M059J (cell line): Measurements from ENCODE around the gene POLD4. TPM values are rescaled to one million over a fixed set of nuclear protein-coding genes. Genes with fewer than 3 reads are reported as not detected.

Source experiments
- DNase-seq: peaks from one replicate; pipeline ENCODE4 v3.0.0-alpha.2; 2012; ENCODE audit warnings: low read depth
- total RNA-seq: library from RNA; depleted of rRNA; stranded (reverse); fragments of >200 nt; shearing (Covaris generic); gene quantifications from 2 replicates; pipeline ENCODE4 v1.2.3, GENCODE V29; 2014

POLD4 gene
- total RNA-seq, 1 experiment from 2014 or later, result 127 TPM

- DNase-seq, result peak; percentile 38
Measured at GRCh38 chr11:67389477-67389876, 36.1 kb upstream of the POLD4 start.

DNA sequence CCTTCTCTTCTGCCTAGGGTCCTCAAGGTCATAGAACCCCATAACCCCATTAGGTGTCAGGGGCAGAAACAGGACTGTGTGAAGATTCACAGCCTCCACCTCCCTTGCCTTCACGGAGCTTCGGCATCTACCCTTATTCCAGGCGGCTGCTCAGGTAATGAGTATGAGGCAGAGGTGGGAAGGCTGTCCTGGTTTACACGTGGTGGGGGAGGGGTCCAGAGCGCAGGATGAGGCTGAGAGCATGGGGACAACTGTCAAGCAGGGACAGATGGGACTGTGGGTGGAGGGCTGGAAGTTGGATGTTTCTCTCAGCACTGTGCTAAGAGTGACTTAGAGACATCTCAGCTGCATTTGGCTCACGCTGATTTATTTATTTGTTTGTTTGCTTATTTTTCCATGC, 34.2 kb upstream of the POLD4 start:
- no peak for DNase-seq

DNA sequence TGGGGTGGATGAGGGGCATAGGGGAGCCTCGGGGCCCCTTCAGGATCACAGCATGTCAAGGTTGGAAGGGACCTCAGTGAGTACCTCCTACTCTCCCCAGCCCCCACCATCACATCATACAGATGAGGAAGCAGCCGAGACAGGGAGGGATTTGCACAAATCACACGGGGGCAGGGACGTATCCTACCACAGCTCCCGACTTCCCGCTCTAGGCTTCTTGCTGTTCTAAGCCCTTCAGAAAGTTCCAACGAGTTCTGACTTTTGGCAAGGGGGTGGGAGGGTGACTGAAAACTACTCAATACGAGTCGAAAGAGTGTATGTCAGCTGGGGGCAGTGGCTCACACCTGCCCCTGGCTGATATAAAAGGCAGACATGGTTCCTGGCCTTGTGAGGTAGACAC, 33.7 kb upstream of the POLD4 start:
- no peak for DNase-seq

DNA sequence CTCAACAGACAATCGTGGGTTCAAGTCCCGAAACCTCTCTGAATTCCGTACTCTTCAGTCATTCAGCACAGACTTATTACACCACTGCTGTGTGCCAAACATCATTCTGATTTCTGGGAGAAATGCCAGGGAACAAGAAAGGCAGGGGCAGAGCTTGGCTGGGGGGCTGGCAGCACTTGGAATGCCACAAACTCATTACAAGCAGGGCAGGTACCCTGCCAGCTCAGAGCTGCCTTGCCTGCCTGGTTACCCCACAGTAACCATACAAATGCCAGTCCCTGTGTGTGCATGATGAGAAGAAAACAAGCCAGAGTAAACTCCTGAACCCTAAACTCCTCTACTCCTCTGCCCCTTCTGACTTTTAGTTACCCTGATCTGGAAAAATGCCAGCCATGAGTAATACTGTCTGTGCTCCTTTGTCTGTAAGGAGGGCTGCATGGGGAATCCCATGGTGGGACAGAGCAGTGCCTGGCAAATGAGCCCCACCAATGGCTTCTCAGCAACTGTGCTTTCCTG, 31.6 kb upstream of the POLD4 start:
- peak; percentile 76 for DNase-seq

- DNase-seq, result peak; percentile 73
Measured at GRCh38 chr11:67382276-67383136, 29.2 kb upstream of the POLD4 start.

DNA sequence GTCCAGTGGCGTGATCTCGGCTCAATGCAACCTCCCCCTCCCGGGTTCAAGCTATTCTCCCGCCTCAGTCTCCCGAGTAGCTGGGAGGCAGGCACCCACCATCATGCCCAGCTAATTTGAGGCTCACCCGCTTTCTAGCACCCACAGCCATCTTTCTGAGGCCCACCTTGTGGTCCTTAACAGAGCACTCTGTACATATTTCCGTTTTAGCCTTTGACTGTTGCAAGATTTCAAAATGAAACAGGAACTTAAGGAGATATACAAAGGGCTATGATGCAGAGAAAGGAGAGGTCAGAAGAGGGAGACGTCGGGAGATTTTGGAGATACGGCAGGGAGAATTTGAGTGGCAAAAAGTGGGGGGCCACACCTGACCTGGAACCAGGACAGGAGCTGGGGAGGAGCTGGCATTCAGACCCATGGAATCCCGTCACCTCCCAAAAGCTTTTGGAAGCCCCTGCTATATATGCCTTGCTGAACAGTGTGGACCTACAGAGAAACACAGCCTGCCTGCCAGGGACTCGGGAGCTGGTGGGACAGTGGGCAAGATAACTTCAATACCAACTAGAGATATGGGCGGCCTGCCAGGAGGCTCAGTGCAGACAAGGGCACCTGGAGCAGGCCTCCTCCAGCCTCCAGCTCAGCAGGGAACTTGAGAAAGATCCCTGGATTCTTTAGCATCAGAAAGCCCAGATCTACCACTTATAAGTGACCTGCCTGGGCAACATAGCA, 28.1 kb upstream of the POLD4 start:
- no peak for DNase-seq

DNA sequence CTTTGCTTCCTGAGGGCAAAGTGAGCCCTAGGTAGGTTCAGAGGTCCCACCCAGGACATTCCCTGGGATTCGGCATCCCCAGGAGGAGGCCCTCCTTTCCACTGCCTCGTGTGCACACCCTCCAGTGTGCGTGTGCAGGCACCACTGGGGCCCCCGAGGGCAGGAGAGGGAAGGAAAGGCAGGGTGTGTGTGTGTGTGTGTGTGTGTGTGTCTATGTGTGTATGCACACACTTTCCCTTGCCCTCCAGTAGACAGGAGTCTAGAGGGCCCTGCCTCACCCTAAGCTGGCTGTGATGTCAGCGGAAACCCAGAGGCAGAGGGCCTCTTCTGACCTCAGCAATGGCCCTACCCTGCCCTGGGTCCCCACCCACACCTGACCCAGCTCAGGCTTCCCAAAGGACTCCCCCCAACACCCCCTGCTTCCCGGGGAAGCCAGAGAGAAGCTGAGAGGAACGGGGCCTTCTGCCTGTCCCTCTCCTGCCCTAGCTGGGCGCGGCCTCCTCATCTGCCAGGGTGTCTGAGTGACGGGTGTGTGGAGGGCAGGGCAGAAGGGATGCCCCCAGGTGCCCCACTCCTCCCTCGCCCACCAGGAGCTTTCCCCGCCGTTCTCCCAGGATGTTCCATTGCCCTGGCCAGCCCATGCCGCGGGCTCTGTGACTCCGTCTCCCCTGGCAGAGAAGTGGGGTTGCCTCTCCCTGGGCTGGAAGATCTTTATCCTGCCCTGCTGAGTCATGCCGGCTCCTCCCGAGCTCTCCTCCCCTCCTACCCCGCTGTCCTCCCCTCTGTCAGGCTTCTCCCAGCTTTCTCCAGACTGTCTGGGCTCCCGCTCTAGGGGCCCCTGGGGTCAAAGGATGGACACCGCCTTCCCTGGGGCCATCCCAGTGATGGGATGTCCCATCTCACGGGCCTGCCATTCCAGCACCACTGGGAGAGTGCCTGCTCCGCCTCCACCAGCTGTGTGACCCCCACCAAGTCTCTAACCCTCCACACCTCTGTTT, 26.0 kb upstream of the POLD4 start:
- peak; percentile 83 for DNase-seq

DNA sequence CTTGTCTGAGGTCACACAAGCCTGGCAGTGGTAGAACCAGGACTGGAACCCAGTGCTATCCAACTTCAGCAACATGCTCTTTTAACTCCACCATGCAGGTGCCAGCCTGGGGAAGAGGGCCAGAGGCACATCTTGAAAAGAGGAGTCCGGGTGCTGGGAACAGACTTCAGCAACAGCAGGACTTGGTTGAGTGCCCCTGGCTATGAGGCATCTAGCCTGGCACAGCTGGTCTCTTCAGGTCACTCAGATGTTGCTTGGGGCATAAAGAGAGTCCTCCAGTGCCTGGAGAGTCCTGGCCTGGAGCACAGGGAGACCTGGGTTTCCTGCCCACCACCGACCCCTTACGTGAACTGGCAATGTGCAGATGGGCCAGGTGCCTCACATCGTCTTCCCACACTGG, 25.2 kb upstream of the POLD4 start:
- no peak for DNase-seq

DNA sequence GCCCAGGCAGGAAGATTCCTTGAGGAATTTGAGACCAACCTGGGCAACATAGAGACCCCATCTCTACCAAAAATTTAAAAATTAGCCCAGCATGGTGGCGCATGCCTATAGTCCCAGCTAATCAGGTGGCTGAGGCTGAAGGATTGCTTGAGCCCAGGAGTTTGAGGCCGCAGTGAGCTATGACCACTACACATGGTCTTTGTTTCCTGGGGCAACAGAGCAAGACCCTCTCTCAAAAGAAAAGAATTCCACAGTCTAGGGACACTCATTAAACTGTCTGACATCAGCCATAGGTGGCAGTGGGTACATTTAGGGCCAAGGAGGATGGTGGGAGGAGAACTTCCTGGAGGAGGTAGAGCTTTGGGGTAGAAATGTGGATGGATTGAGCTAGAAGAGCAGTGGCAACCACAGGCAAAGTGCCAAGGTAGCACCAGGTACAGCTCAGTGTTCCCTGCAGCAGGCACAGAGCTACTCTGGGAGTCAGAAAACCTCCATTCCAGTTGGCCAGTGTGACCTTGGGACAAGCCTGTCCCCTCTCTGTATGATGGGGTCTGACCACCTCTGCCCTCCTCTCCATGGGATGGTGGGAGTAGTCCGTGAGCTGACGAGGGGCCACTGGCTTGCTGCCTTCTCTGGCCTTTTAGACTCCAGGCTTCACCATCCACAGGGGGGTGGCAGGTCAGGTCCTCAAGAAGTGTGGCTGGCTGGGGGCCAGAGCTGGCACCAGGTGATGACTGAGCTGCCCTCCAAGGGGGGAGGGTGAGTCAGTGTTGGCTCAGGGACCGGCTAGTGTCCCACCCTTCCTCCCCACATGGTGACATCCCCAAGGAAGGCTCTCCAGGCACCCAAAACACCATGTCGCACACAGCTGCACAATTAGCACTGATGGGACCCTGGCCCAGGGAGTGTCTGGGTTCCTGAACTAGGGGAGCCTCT, 23.8 kb upstream of the POLD4 start:
- peak; percentile 44 for DNase-seq

GRCh38 chr11:67376063-67376820, 22.9 kb upstream of the POLD4 start:
- DNase-seq, result no peak

DNA sequence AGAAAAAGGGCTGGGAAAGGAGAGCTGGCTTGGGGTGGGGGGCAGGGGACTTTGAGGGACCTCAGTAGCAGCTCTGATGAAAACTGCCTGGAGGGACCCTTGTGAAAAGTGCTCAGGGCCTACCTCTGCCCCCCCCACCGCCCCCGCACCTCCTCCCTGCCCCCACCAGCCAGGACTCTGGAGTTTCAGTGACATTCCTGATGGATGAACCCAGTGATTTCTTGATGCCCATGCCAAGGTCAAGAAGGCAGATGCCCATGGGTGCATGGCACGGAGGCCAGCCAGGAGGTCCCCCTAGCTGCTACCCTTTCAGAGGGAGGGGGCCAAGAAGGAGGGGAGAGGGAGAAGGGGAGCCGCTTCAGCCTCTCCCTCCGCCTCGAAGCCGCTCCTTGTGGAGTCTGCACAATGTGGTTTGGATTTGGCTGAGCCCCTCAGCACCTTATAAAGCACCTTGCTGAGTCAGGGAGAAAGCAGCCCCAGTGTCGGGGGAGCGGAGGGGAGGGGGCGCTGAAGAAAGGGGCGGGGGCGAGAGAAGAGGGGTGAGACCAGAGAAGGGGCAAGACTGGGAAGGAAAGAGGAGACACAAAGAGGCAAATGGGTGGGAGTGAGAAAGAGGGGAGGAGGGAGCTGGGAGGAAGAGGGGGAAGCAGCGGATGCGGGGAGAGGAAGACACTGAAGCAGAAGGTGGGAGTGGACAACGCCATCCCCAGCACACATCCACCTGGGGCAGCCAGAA, 22.1 kb upstream of the POLD4 start:
- DNase-seq, result peak; percentile 48

- peak; percentile 80 for DNase-seq
Measured at GRCh38 chr11:67374571-67375281, 21.4 kb upstream of the POLD4 start.

DNA sequence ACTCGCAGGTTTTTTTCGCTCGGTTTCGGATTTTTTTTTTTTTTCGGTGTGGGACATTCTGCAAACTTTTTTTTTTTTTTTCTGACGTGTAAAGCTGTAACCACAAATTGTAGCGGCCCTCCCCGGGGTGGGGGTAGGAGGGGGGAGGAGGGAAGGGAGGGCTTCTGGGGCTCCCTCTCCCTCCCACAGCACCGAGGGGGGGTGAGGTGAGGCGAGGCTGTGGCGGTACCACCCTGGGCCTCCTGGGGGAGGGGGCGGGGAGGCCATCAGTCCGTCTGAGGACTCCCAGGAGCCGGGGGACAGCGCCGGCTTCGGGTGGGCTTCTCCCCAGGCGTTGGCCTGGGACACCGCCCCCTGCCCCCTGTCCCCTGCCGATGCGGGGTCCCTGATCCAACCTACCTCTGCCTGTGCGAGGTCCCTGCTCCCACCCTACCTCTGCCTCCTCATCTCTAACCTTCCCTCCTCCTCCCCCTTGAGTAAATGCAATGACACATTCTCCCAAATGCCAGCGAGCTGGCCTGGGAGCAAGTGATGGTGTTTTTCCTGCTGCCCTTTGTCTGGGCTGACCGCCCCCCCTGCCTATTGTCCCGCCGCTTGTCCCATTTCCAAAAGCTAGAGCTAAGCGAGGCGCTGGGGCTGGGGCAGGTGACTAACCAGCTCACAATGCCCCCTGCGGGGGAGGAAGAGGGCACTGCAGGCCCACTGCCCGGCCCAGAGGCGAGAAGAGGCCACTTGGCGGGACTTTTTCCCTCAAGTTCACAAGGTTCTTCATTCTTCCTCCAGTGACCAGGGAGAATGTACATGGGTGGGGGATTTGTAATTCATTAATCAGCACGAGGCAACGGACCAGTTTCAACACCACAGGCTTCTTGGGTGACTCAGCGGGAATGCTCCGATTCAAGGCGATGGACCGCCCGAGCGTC, 20.6 kb upstream of the POLD4 start:
- peak; percentile 99 for DNase-seq

DNA sequence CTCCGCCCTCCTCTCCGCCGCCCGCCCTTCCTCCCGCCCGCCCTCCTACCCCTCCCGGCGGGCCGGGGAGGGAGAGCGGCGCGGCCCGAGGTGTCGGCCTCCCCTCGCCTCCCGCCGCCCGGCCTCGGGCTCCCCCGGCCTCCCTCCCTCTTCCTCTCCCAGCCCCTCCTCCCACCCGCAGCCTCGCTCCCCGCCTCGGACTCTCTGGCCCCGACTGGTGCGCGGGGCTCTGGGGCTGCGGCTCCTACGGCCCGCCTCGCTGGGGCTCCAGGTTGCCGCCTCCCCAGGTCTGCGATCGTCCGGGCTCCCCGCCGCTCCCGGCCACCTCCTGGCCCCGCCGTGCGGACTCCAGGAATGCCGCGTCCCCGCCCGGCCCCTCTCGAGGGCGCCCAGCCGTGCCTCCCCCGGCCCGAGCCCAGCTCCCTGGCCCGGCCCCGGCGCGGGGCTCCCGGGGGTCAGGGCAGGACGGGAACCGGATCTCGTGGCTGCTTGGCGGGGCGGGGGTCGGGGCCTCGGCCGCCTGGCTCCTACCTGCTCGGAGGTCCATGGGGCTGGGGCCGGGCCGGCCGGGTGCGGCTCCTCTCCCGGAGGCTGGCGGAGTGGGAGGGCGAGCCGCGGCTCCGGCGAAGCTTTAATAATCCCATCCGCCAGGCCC, 19.8 kb upstream of the POLD4 start, which contains the start of gene CLCF1:
CLCF1 (minus strand) TSS at position 606 of the 655 bp plus-strand sequence; CDS start at position 547, 59 bp downstream.
- peak; percentile 64 for DNase-seq

- no peak for DNase-seq
Measured at GRCh38 chr11:67372321-67372992, 19.1 kb upstream of the POLD4 start.

DNA sequence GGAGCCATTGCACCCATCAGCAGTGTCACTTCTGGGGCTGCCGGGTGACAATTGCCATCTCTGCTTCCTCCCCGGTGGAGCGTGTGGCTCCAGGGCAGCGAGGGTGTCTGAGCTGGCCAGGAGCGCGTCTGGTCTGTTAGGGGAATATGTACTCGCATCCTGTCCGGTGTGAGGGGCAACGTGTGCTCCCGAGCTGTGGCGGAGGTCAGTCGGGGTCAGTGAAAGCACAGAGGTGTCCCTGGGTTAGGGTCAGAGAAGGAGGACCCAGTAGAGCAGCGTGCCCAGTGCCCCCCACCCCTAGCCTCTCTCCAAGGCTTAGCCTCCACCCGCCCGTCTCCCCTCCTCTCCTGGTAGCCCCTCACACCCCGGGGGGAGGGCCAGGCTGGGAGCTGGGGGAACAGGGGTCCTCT, 18.6 kb upstream of the POLD4 start:
- DNase-seq, result no peak
